GM12892 (cell line): ENCODE data around the gene ROPN1L.

Source experiments
- POLR2A ChIP-seq: IDR thresholded peaks from 2 replicates; pipeline ENCODE4 v1.6.1; 2011; ENCODE audit warnings: low read depth, low read length, control low read depth
- POLR2AphosphoS5 ChIP-seq: IDR thresholded peaks from 2 replicates; pipeline ENCODE4 v1.6.1; 2011; ENCODE audit warnings: low read depth, low read length, control low read depth

- TF ChIP-seq POLR2AphosphoS5 (no peak), POLR2A (no peak)
Observed at GRCh38 chr5:10457682-10458574, 16.2 kb downstream of the ROPN1L start.
